GM06990 (cell line): ENCODE data around the gene KLHL29.

Experiments used
- DNase-seq: peaks from one replicate; pipeline ENCODE4 v3.0.0-alpha.2; 2011; ENCODE audit not compliant: insufficient read length; ENCODE audit errors: extremely low read depth
- H3K27me3 ChIP-seq: replicated peaks from 2 replicates; pipeline ENCODE4 v1.6.0; 2011; ENCODE audit warnings: low read length; ENCODE audit not compliant: control insufficient read depth, insufficient read depth
- H3K36me3 ChIP-seq: 2 replicates; pipeline ENCODE4 v1.5.1; 2011; ENCODE audit warnings: low read length; ENCODE audit not compliant: control insufficient read depth, insufficient read depth
- H3K4me3 ChIP-seq: replicated peaks from 2 replicates; pipeline ENCODE4 v1.5.1; 2011; ENCODE audit warnings: low read depth, mild to moderate bottlenecking, control low read depth, low read length
- TF ChIP-seq, protein P1 (sequence below): IDR thresholded peaks from 2 replicates; pipeline ENCODE4 v1.5.1; 2011; ENCODE audit warnings: low read length, control low read depth, mild to moderate bottlenecking, inconsistent platforms; ENCODE audit not compliant: insufficient read depth, poor library complexity, severe bottlenecking

Gene KLHL29

GRCh38 chr2:23703037-23703582 lies 318.1 kb downstream of the KLHL29 start:
- no peaks in the 10 kb centered on the region for H3K27me3 ChIP-seq

DNA sequence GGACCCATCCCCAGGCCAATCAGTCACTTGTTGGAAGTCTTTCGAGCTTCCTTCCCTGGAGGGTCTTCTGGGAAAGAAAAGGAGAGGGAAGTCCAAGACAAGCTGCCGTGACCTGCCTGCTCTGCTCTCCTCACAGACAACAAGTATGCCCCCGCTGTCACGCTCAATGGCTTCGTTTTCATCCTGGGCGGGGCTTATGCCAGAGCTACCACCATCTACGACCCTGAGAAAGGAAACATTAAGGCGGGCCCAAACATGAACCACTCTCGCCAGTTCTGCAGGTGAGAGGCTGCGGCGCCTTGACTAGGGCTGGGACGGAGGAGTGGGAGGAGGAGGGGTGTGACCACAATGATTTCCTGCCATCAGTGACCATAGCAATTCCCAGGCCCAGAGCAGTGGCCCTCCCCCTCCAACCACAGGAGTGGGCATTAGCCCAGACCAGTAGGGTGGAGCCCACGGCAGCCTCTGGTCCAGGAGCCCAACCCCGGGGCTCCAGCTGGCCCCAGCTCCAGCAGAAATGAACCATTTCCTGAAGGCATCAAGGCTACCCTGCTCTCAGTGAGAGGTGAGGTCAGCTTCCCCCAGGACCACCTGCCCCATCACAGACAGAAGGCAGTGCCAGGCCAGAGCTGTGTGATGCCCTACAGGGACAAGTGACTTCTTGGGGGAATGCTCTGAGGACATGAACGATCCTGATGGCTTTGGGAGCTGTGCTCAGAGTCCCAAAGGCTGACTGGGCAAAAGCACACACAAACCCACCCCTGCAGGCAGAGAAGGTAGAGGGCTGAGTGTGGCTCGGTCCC lies 318.8 kb downstream of the KLHL29 start:
- no peak for DNase-seq
- TF ChIP-seq, protein P1, sequence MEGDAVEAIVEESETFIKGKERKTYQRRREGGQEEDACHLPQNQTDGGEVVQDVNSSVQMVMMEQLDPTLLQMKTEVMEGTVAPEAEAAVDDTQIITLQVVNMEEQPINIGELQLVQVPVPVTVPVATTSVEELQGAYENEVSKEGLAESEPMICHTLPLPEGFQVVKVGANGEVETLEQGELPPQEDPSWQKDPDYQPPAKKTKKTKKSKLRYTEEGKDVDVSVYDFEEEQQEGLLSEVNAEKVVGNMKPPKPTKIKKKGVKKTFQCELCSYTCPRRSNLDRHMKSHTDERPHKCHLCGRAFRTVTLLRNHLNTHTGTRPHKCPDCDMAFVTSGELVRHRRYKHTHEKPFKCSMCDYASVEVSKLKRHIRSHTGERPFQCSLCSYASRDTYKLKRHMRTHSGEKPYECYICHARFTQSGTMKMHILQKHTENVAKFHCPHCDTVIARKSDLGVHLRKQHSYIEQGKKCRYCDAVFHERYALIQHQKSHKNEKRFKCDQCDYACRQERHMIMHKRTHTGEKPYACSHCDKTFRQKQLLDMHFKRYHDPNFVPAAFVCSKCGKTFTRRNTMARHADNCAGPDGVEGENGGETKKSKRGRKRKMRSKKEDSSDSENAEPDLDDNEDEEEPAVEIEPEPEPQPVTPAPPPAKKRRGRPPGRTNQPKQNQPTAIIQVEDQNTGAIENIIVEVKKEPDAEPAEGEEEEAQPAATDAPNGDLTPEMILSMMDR, result no peak
- Histone ChIP-seq H3K27me3 (no peaks in the 10 kb centered on the region), H3K4me3 (no peak overlapping the region), H3K36me3 (peaks cover 21% of the 10 kb centered on the region)

More at GRCh38 chr2:23703037-23703582, 318.1 kb downstream of the KLHL29 start:
- Histone ChIP-seq H3K36me3 (peaks cover 19% of the 10 kb centered on the region), H3K4me3 (no peak overlapping the region)
- DNase-seq, result no peak
- TF ChIP-seq, protein P1, result no peak

DNA sequence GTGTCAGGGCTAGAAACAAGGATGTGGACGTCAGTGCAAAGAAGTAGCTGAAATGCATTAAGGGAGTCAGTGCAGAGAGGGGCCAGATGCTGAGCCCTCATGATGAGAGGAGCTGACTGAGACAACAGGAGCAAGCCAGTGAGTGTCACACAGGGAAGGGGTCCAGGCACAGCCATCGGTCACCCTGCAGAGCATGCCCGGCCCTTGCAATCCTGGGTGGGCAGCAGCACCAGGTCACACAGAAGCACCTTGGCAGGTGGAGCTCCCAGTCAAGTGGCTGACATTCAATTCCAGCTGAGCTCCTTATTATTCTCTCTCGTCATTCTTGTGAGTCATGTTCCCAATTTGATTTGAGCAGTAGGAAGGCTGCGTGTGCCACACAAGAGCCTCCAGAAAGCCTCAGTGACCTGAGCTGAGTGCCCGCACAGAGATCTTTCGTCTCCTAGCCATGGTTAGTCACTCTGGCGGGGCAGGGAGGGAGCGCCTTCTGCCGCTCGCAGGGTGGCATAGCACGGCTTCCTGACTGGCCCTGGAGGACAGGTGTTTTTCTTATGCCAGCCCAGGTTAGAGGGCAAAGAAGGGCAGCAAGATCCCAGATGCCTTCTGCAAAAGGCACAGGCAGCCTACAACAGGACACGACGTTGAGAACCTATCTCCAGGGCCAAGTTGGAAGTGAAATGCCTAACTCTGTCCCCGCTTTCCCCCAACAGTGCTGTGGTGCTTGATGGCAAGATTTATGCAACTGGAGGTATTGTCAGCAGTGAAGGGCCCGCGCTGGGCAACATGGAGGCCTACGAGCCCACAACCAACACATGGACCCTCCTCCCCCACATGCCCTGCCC lies 321.0 kb downstream of the KLHL29 start:
- H3K36me3 ChIP-seq, result peaks cover 21% of the 10 kb centered on the region
- H3K4me3 ChIP-seq, result no peak overlapping the region
- H3K27me3 ChIP-seq, result no peaks in the 10 kb centered on the region
- no peak for DNase-seq
- TF ChIP-seq, protein P1, result no peak

GRCh38 chr2:23706613-23707078 lies 321.7 kb downstream of the KLHL29 start:
- Histone ChIP-seq H3K36me3 (peaks cover 21% of the 10 kb centered on the region), H3K4me3 (no peak overlapping the region), H3K27me3 (no peaks in the 10 kb centered on the region)
- DNase-seq, result no peak
- TF ChIP-seq, protein P1, result no peak

DNA sequence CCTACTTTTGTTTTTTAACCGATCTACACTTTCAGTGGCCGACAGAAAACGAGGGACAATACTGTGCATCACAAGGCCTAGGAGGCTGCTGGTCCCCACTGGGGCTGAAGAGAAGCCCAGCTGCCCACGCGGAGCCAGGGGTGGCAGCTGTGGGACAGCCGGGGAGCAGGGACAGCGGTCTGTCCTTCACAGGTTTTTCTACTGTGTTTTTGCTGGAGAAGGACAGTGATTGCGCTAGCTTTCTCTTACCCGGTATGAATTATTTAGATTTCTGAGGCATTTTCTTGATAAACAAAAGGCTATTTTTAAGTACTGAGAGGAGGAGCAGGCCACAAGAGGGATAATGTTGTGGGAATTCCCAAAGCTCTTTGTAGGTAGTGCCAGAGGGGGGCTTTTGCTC lies 322.1 kb downstream of the KLHL29 start:
- no peak for DNase-seq
- Histone ChIP-seq H3K27me3 (no peaks in the 10 kb centered on the region), H3K4me3 (no peak overlapping the region), H3K36me3 (peaks cover 21% of the 10 kb centered on the region)
- TF ChIP-seq, protein P1, result no peak
